ENCODE measurements around the gene CNTNAP4.
A peak's percentile ranks its signal among the peaks of the same experiment; 100 is the strongest.

Gene CNTNAP4

GRCh38 chr16:76276745-76277438 is at the start of gene CNTNAP4:
Gene CNTNAP4, plus strand, starts transcription at chr16:76277401. Its CDS starts 262 bp downstream, at chr16:76277663.
- DNase-seq = no peak

- DNase-seq = no peak
Measured at GRCh38 chr16:76228546-76229146, 48.6 kb upstream of the CNTNAP4 start.

- DNase-seq = no peak
Measured at GRCh38 chr16:76232704-76233103, 44.5 kb upstream of the CNTNAP4 start.

GRCh38 chr16:76235025-76235424 is 42.2 kb upstream of the CNTNAP4 start:
- DNase-seq = no peak

- no peak for DNase-seq
Measured at GRCh38 chr16:76235426-76235825, 41.8 kb upstream of the CNTNAP4 start.

- DNase-seq = no peak
Measured at GRCh38 chr16:76237471-76237870, 39.7 kb upstream of the CNTNAP4 start.

- DNase-seq = no peak
Measured at GRCh38 chr16:76241755-76242154, 35.4 kb upstream of the CNTNAP4 start.

- no peak for DNase-seq
Measured at GRCh38 chr16:76243620-76244019, 33.6 kb upstream of the CNTNAP4 start.

GRCh38 chr16:76246587-76246986 is 30.6 kb upstream of the CNTNAP4 start:
- DNase-seq = no peak

GRCh38 chr16:76265434-76266045 is 11.7 kb upstream of the CNTNAP4 start:
- peak; percentile 25 for DNase-seq

GRCh38 chr16:76268824-76269223 is 8.4 kb upstream of the CNTNAP4 start:
- no peak for DNase-seq

GRCh38 chr16:76277460-76278030 is 344 bp downstream of the CNTNAP4 start:
- DNase-seq = no peak

- no peak for DNase-seq
Measured at GRCh38 chr16:76278086-76278485, 885 bp downstream of the CNTNAP4 start.

GRCh38 chr16:76278980-76279379 is 1.8 kb downstream of the CNTNAP4 start:
- DNase-seq = no peak

- no peak for DNase-seq
Measured at GRCh38 chr16:76280421-76281215, 3.4 kb downstream of the CNTNAP4 start.

- no peak for DNase-seq
Measured at GRCh38 chr16:76287466-76287865, 10.3 kb downstream of the CNTNAP4 start.

GRCh38 chr16:76292218-76292617 is 15.0 kb downstream of the CNTNAP4 start:
- no peak for DNase-seq

- DNase-seq = no peak
Measured at GRCh38 chr16:76293980-76294379, 16.8 kb downstream of the CNTNAP4 start.

- DNase-seq = no peak
Measured at GRCh38 chr16:76294396-76295214, 17.4 kb downstream of the CNTNAP4 start.

GRCh38 chr16:76297941-76298340 is 20.7 kb downstream of the CNTNAP4 start:
- no peak for DNase-seq

- DNase-seq = peak; percentile 2
Measured at GRCh38 chr16:76303637-76304314, 26.6 kb downstream of the CNTNAP4 start.

Data from suppressor macrophage treated with lipopolysaccharide for 4 hours (primary cell).